ENCODE measurements around the gene GADD45GIP1. TPM values are rescaled to one million over a fixed set of nuclear protein-coding genes. Genes with fewer than 3 reads are reported as not detected.

The GADD45GIP1 gene
- 148 and 190 TPM in 2 replicates for total RNA-seq (2014; rRNA removed; shearing (Covaris generic))

DNA sequence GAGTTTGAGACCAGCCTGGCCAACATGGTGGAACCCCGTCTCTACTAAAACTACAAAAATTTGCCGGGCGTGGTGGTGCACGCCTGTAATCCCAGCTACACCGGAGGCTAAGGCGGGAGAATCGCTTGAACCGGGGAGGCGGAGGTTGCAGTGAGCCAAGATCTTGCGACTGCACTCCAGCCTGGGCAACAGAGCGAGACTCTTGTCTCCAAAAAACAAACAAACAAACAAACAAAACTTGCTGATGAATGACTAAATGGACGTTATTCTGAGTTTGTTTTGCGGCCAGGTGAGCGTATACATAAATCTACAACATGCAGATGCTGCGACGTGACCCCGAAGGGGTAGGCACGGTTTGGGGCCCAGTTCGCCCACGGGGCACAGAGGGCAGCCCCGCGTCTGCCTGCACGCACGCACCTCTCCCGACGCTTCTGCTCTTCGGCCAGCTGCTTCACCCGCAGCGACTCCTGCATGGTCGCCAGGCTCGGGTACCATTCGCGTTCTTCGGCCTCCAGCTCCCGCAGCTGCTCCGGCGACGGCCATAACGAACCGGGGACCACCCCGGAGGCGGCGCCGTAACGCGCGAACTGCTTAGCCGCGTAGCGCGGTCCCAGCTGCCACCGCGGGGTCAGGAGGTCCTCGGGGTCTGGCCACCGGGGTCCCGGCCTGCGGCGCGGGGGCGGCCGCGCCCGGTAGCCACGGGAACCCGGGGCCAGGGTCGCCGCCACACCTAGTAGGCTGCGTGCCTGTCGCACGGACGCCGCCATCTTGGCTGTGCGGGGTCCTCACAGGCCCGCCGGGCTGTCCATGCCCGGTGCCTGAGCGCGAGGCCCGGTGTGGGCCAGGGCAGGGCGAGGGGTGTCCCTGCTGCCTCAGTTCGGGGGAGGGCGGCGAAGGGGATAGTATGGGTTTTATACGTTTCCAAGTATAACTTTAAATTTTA lies at the start of gene GADD45GIP1:
GADD45GIP1 (minus strand) TSS at position 778 of the 943 bp plus-strand sequence; CDS start at position 767, 11 bp downstream.

DNA sequence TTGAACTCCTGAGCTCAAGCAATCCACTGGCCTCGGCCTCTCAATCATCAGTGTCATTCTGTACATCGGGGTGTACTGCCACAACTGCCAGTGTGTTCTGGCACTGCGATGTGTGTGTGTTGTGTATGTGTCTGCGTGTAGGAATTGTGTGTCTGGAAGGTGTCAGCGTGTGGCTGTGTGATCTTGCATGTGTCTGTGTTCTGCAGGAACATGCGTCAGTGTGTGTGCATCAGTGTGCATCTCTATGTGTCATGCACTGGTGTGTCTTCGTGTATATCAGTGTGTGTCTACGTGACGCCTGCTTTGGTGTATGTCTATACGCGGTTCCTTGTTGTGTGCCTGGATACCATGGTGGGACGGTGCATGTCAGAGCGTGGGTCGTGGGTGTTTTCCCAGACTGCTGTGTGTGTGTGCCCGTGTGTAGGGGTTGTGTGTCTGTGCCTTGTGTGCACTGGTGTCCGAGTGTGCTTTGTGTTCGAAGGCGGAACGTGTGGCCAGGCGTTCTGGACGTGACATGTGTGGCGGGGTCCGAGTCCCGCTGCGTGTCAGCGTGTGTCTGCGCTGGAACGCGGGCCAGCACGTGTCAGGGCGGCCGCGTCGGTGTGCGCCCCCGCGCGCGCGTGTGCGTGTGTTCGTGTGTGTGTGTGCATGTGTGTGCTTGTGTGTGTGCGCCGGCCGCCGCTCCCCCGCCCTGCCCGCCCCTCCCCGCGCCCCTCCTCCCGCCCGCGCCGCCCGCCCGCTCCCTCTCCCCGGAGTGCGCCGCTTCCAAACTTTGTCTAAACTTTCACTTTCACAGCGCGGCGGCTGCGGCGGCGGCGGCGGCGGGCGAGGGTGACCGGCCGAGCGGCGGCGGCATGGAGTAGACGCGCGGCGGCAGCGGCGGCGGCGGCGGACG lies 37.9 kb upstream of the GADD45GIP1 start, which contains the start of gene NFIX:
NFIX (plus strand) TSS at position 775 of the 895 bp plus-strand sequence. CDS start 363 bp downstream, outside the sequence.

DNA sequence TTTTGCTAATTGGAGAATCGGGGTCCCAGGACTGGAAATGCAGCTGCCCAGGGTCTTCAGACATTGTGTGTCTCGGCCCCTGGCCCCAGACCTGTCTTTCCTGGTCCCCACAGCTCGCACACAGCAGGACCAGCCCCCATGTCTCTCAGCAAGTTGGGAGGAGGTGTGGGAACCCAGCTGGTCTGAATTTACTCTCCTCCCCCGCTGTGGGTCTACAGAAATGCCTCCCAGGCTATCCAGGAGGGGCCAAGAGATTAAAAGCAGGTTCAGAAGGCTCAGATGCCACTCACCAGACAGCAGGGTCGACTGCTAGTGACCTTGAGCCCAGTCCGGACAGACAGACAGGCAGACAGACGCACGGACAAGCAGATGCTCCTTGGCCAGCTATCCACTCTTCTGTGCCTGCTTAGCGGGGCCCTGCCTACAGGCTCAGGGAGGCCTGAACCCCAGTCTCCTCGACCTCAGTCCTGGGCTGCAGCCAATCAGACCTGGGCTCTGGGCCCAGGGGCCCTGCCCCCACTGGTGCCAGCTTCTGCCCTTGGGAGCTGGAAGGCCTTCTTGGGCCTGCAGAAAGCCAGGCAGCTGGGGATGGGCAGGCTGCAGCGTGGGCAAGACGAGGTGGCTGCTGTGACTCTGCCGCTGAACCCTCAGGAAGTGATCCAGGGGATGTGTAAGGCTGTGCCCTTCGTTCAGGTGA lies 12.4 kb upstream of the GADD45GIP1 start, which contains the start of gene DAND5:
DAND5 (plus strand) TSS at position 285 of the 697 bp plus-strand sequence; CDS start at position 370, 85 bp downstream.

DNA sequence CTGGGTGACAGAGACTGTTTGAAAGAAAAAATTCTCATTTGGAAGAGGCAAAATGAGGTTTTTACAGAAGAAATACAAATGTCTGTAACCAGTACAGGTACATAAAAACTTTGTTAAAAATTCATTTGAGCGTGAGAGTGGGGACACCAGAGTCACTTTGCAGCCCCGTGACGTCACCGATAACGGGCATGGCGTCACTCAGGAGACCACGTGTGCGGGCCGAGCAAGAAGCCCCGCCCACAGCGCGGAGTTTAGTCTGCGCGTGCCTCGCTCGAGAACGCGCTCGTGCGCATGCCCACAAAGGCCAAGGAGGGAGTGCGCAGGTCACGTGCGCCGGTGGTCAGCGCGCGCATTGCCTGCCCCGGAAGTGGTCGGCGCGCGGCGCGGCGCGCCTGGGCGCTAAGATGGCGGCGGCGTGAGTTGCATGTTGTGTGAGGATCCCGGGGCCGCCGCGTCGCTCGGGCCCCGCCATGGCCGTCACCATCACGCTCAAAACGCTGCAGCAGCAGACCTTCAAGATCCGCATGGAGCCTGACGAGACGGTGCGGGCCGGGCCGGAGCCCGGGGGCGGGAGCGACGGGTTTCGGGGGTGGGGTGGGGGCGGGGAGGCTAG lies 11.4 kb downstream of the GADD45GIP1 start, which contains the start of gene RAD23A:
RAD23A (plus strand) TSS at position 384 of the 613 bp plus-strand sequence; CDS start at position 471, 87 bp downstream.

DNA sequence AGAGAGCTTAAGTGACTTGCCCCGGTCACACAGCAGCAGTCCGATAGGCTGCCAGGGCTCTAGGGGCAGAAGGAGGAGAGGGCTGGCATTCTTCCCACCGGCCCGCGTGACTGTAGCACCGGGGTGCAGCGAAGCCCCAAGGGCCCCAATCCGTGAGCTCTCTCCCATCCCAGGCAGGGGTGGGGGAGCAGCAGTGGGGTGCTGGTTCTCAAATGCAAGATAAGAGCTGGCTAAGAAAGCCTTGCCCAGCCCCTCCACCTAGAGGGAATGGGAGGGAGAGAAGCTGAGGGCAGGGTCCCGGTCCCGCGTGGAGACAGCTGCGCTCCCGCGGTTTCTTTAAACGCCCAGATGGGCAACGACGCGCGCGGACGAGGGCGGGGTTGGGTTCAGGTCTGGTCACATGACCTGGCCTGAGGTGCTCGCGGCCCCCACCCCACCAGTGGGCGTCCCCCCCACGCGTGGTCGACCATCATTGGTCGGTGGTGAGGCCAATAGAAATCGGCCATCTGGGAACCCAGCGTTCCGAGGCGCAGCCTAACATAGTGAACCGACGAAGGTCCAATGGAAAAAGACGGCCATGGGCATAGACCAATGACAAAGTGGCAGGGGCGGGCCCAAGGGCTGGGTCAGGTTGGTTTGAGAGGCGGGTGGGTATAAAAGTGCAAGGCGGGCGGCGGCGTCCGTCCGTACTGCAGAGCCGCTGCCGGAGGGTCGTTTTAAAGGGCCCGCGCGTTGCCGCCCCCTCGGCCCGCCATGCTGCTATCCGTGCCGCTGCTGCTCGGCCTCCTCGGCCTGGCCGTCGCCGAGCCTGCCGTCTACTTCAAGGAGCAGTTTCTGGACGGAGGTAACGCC lies 18.9 kb downstream of the GADD45GIP1 start, which contains the start of gene CALR:
CALR (plus strand) TSS at position 683 of the 852 bp plus-strand sequence; CDS start at position 754, 71 bp downstream.

DNA sequence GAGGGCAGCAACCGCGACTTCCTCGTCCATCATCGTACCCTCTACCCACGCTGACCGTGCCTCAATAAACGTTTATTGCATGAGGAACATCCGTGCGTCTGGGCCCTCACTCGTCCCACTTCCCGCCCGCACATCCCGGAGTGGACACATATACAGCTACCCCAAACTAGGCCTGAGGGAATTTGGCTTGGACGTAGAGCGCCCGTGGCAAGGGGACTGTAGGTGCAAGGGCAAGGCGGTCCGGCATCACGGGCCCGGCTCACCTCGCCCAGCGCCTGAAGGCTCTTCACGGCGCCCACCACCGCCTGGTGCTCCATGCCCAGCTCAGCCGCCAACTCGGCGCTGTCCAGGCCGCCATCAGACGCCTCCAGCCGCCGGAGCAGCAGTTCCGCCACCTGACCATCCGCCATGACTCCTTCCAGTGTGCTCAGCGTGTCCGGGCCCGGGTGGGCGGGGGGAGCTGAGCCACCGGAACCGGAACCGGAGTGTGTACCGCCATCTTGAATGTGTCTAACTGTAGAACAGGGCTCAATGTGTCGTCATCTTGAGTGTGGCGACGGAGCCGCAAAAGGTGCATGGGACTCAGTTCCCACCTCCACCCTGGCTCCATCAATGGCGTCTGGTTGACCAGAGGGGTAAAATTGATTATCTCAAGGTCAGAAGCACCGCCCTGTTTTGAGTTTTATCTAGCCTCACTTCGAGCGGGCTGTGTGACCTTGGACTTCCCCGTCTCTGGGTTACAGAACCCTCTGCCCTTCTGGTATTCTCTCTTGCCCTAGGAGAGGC lies 23.5 kb downstream of the GADD45GIP1 start, which contains the start of gene FARSA:
FARSA (minus strand) TSS at position 425 of the 786 bp plus-strand sequence; CDS start at position 410, 15 bp downstream.

Small RNAs within 50 kb of the gene (small RNA-seq; reads per million reads assigned to genes)
- gene MIR5695 (not detected), gene MIR6515 (0.13 reads per million)

Other genes starting within 250 kb of the GADD45GIP1 start
- 39.9 and 41.8 TPM in 2 replicates for gene TNPO2, start 233.3 kb downstream of the GADD45GIP1 start, total RNA-seq (2014; rRNA removed; shearing (Covaris generic))
- gene TRIR, start 222.5 kb downstream of the GADD45GIP1 start, total RNA-seq (2014; rRNA removed; shearing (Covaris generic)) = 639 and 708 TPM in 2 replicates
- 128 and 132 TPM in 2 replicates for gene GET3, start 219.7 kb downstream of the GADD45GIP1 start, total RNA-seq (2014; rRNA removed; shearing (Covaris generic))
- gene BEST2, start 205.4 kb downstream of the GADD45GIP1 start, total RNA-seq (2014; rRNA removed; shearing (Covaris generic)) = not detected in 2 replicates
- gene HOOK2, start 181.7 kb downstream of the GADD45GIP1 start, total RNA-seq (2014; rRNA removed; shearing (Covaris generic)) = 21.1 and 25.3 TPM in 2 replicates
- 171 and 236 TPM in 2 replicates for gene JUNB, start 165.7 kb downstream of the GADD45GIP1 start, total RNA-seq (2014; rRNA removed; shearing (Covaris generic))
- gene PRDX2, start 155.4 kb downstream of the GADD45GIP1 start, total RNA-seq (2014; rRNA removed; shearing (Covaris generic)) = 319 and 370 TPM in 2 replicates
- gene THSD8, start 155.2 kb downstream of the GADD45GIP1 start, total RNA-seq (2014; rRNA removed; shearing (Covaris generic)) = not detected in 2 replicates
- 96.4 and 96.8 TPM in 2 replicates for gene RNASEH2A, start 150.6 kb downstream of the GADD45GIP1 start, total RNA-seq (2014; rRNA removed; shearing (Covaris generic))
- gene RTBDN, start 122.6 kb downstream of the GADD45GIP1 start, total RNA-seq (2014; rRNA removed; shearing (Covaris generic)) = not detected in 2 replicates
- 0.45 and 2.2 TPM in 2 replicates for gene MAST1, start 118.7 kb downstream of the GADD45GIP1 start, total RNA-seq (2014; rRNA removed; shearing (Covaris generic))
- 47.9 and 68.7 TPM in 2 replicates for gene DNASE2, start 75.8 kb downstream of the GADD45GIP1 start, total RNA-seq (2014; rRNA removed; shearing (Covaris generic))
- gene KLF1, start 70.0 kb downstream of the GADD45GIP1 start, total RNA-seq (2014; rRNA removed; shearing (Covaris generic)) = not detected in 2 replicates
- gene GCDH, start 66.1 kb downstream of the GADD45GIP1 start, total RNA-seq (2014; rRNA removed; shearing (Covaris generic)) = 39.7 and 47.5 TPM in 2 replicates
- gene SYCE2, start 37.9 kb downstream of the GADD45GIP1 start, total RNA-seq (2014; rRNA removed; shearing (Covaris generic)) = 2.4 and 3.1 TPM in 2 replicates
- 283 and 317 TPM in 2 replicates for gene FARSA, start 23.5 kb downstream of the GADD45GIP1 start, total RNA-seq (2014; rRNA removed; shearing (Covaris generic))
- 882 and 923 TPM in 2 replicates for gene CALR, start 18.6 kb downstream of the GADD45GIP1 start, total RNA-seq (2014; rRNA removed; shearing (Covaris generic))
- 342 and 376 TPM in 2 replicates for gene RAD23A, start 11.4 kb downstream of the GADD45GIP1 start, total RNA-seq (2014; rRNA removed; shearing (Covaris generic))
- gene DAND5, start 12.4 kb upstream of the GADD45GIP1 start, total RNA-seq (2014; rRNA removed; shearing (Covaris generic)) = 0.38 TPM in 1 of 2 replicates, not detected in the other
- 22.5 and 28.1 TPM in 2 replicates for gene NFIX, start 38.3 kb upstream of the GADD45GIP1 start, total RNA-seq (2014; rRNA removed; shearing (Covaris generic))
- 1.5 and 5.5 TPM in 2 replicates for gene LYL1, start 145.6 kb upstream of the GADD45GIP1 start, total RNA-seq (2014; rRNA removed; shearing (Covaris generic))
- gene TRMT1, start 159.5 kb upstream of the GADD45GIP1 start, total RNA-seq (2014; rRNA removed; shearing (Covaris generic)) = 88.8 and 89.0 TPM in 2 replicates
- gene NACC1, start 161.0 kb upstream of the GADD45GIP1 start, total RNA-seq (2014; rRNA removed; shearing (Covaris generic)) = 104 and 135 TPM in 2 replicates
- gene STX10, start 193.2 kb upstream of the GADD45GIP1 start, total RNA-seq (2014; rRNA removed; shearing (Covaris generic)) = 181 and 199 TPM in 2 replicates
- gene IER2, start 193.2 kb upstream of the GADD45GIP1 start, total RNA-seq (2014; rRNA removed; shearing (Covaris generic)) = 92.7 and 131 TPM in 2 replicates

Measured in A375 (cell line).